CD4-positive, alpha-beta T cell (primary cell): ENCODE results near the gene FARS2. TPM values are rescaled to one million over a fixed set of nuclear protein-coding genes. Genes with fewer than 3 reads are reported as not detected.

ENCODE experiments used
- ATAC-seq: fragments of 200-7000 bp; cut with Tn5 transposase; one replicate; pipeline ENCODE4 v1.10.0; 2022; ENCODE audit warnings: mild to moderate bottlenecking; ENCODE audit not compliant: poor library complexity
- CTCF ChIA-PET: fragments of 350-600 bp; sonication (Branson Sonifier 250); formaldehyde crosslinking; loops from one replicate; lab custom pipeline; 2021; ENCODE audit warnings: antibody characterized with exemption, inconsistent platforms; lab: Charles Lee
- POLR2A ChIA-PET: fragments of 350-600 bp; sonication (Branson Sonifier 250); formaldehyde crosslinking; loops from one replicate; lab custom pipeline; 2021; ENCODE audit warnings: antibody characterized with exemption, inconsistent platforms; lab: Charles Lee
- DNase-seq, 14 experiments: peaks; one replicate each; pipeline ENCODE4 v3.0.0-alpha.2; 2013 to 2020; ENCODE audit warnings: mixed read lengths in 2 of 14
- H3K27ac ChIP-seq, 2 donors: one replicate each; pipeline versions ENCODE4 v1.5.1 to v1.7.0; 2013; ENCODE audit warnings: low read length in 2 of 2, low read depth in 1 of 2, mild to moderate bottlenecking in 1 of 2
- H3K27me3 ChIP-seq, 2 experiments: 1 replicate in 1 of 2; 2 replicates in 1 of 2; pipeline versions ENCODE4 v1.6.1 to v1.7.0; 2013; ENCODE audit warnings: low read length in 2 of 2, control low read depth in 1 of 2, mild to moderate bottlenecking in 1 of 2, moderate library complexity in 1 of 2; ENCODE audit not compliant: insufficient read depth in 2 of 2, control insufficient read depth in 1 of 2
- H3K36me3 ChIP-seq: one replicate; pipeline ENCODE4 v1.6.1; 2013; ENCODE audit warnings: low read length, control low read depth; ENCODE audit not compliant: insufficient read depth
- H3K4me1 ChIP-seq: one replicate; pipeline ENCODE4 v1.6.1; 2013; ENCODE audit warnings: low read length, control low read depth; ENCODE audit not compliant: insufficient read depth
- H3K4me3 ChIP-seq: one replicate; pipeline ENCODE4 v1.5.1; 2013; ENCODE audit warnings: mild to moderate bottlenecking, low read length, moderate library complexity
- H3K9me3 ChIP-seq, 2 experiments: 1 replicate in 1 of 2; 2 replicates in 1 of 2; pipeline versions ENCODE4 v1.6.1 to v1.7.0; 2013; ENCODE audit warnings: low read length in 2 of 2, mild to moderate bottlenecking in 2 of 2, control low read depth in 1 of 2, moderate library complexity in 1 of 2; ENCODE audit not compliant: control insufficient read depth in 1 of 2, insufficient read depth in 1 of 2
- H3K27ac Mint-ChIP-seq: one replicate; pipeline ENCODE4 v1.8.0; 2020; ENCODE audit warnings: mixed read lengths
- H3K27me3 Mint-ChIP-seq: one replicate; pipeline ENCODE4 v1.8.0; 2021; ENCODE audit warnings: mixed read lengths
- H3K36me3 Mint-ChIP-seq: one replicate; pipeline ENCODE4 v1.8.0; 2021; ENCODE audit warnings: low read depth, mixed read lengths
- H3K4me1 Mint-ChIP-seq: one replicate; pipeline ENCODE4 v1.8.0; 2021; ENCODE audit warnings: low read depth, mixed read lengths
- H3K4me3 Mint-ChIP-seq: one replicate; pipeline ENCODE4 v1.8.0; 2020; ENCODE audit warnings: mild to moderate bottlenecking, mixed read lengths
- H3K9me3 Mint-ChIP-seq: one replicate; pipeline ENCODE4 v1.8.0; 2020; ENCODE audit warnings: mixed read lengths
- intact Hi-C, 2 experiments: fragments of 100-400 bp; cut with DNase I in 1 of 2; cut with micrococcal nuclease in 1 of 2; formaldehyde crosslinking; loops; one replicate each; pipeline versions ENCODE4 v1.15.1 to v1.9.0; 2023 to 2025; cut with DNase I, micrococcal nuclease
- total RNA-seq, 174 experiments: library from RNA in 2 of 174; stranded (reverse) in 2 of 174; gene quantifications; one replicate each; pipeline ENCODE4 v1.2.3 and lab custom pipeline; 2021 to 2026
- TF ChIP-seq, protein P1 (sequence below): fragments of 200-600 bp; IDR thresholded peaks from one replicate; pipeline ENCODE4 v1.8.0; 2022; ENCODE audit warnings: antibody characterized with exemption, mild to moderate bottlenecking

Gene FARS2
- total RNA-seq, 2 experiments from 2014 or later: 12.6 to 12.8 TPM

DNA sequence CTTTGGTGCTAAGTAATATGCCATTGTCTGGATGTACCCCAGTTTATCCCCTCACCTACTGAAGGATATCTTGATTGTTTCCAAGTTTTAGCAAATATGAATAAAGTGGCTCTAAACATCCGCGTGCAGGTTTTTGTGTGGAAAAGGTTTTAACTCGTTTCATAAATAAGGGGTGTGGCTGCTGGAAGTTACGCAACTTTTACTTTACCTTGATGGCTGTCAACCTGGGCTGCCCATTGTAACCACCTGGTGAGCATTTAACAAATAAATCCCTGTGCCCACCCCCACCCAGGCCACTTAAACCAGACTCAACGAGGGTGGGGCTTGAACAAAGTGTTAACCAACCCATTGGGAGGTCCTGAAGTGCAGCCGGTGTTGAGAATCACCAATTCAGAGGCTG, 557.6 kb downstream of the FARS2 start:
- H3K27me3 Mint-ChIP-seq: no peaks in the 10 kb centered on the region
- H3K9me3 Mint-ChIP-seq: no peaks in the 10 kb centered on the region
- Histone ChIP-seq H3K36me3 (no peaks in the 10 kb centered on the region), H3K4me1 (peaks cover 7% of the 10 kb centered on the region), H3K4me3 (no peak overlapping the region), H3K9me3 (no peaks in the 10 kb centered on the region), H3K27me3 (no peaks in the 10 kb centered on the region), H3K27ac (no peak overlapping the region)
- intact Hi-C loops: no loop called here
- ATAC-seq: no peak
- H3K4me3 Mint-ChIP-seq: no peak overlapping the region
- ChIA-PET CTCF (no interaction called here), POLR2A (no interaction called here)
- TF ChIP-seq, protein P1, sequence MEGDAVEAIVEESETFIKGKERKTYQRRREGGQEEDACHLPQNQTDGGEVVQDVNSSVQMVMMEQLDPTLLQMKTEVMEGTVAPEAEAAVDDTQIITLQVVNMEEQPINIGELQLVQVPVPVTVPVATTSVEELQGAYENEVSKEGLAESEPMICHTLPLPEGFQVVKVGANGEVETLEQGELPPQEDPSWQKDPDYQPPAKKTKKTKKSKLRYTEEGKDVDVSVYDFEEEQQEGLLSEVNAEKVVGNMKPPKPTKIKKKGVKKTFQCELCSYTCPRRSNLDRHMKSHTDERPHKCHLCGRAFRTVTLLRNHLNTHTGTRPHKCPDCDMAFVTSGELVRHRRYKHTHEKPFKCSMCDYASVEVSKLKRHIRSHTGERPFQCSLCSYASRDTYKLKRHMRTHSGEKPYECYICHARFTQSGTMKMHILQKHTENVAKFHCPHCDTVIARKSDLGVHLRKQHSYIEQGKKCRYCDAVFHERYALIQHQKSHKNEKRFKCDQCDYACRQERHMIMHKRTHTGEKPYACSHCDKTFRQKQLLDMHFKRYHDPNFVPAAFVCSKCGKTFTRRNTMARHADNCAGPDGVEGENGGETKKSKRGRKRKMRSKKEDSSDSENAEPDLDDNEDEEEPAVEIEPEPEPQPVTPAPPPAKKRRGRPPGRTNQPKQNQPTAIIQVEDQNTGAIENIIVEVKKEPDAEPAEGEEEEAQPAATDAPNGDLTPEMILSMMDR: no peak
- no peaks in the 10 kb centered on the region for H3K36me3 Mint-ChIP-seq
- no peak overlapping the region for H3K27ac Mint-ChIP-seq
- no peak for DNase-seq
- H3K4me1 Mint-ChIP-seq: peaks cover 16% of the 10 kb centered on the region

Other genes with a start within 250 kb of the FARS2 start
- not detected for gene PPP1R3G, start 176.2 kb upstream of the FARS2 start, total RNA-seq
- gene LYRM4, start 563 bp upstream of the FARS2 start, total RNA-seq: 10 to 100 TPM; 24.8 to 28.1 TPM